Measurements from ENCODE around the gene FRY.

The FRY gene

GRCh38 chr13:32310134-32310706 lies 278.6 kb downstream of the FRY start (continued):
- TF ChIP-seq TSHZ2 (CRISPR knock-in tag; IDR thresholded peaks at IDR 0.05) = no peak
- no peak for TF ChIP-seq ZFP3 (CRISPR knock-in tag; IDR thresholded peaks at IDR 0.05)

DNA sequence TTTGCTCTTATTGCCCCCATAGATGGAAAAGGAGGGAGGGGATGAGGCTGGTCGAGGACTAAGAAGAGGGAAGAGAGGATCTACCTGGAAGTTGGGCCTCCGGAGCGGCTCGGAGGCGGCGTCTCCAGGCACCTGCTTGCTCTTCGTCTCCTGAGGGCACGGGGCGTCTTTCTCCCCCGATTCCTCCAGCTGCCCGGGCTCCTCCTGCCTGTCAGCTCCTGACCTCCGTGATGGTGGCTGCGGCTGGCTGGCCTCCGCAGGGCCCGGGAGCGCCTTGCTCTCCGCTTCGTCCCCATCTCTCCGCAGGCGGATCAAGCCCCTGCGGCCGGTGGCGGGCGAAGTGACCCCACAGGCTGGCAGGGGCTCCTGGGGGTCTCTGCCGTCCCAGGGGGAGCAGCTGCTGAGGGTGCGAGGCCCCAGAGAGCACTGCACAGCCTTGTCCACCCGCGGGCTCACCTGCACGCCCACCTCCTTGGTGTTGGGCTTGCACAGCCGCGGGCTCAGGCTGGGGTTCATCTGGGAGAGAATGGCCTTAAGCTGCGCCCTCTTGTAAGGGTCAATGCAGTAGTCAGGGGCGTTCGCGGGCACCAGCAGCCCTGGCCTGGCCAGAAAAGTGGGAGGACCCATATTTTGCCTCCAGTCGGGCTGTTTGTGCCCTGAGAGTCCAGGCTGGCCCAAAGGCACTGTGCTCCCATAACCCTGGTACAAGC lies 279.8 kb downstream of the FRY start:
- TF ChIP-seq CREB5 (CRISPR knock-in tag; IDR thresholded peaks at IDR 0.05; ENCODE audit: low read depth) = no peak
- TF ChIP-seq PATZ1 (CRISPR knock-in tag; IDR thresholded peaks at IDR 0.05; ENCODE audit: borderline replicate concordance) = no peak
- no peak for TF ChIP-seq ZNF70 (CRISPR knock-in tag; IDR thresholded peaks at IDR 0.05)
- no peak for TF ChIP-seq ESRRG (CRISPR knock-in tag; IDR thresholded peaks at IDR 0.05)
- TF ChIP-seq GLIS3 (CRISPR knock-in tag; IDR thresholded peaks at IDR 0.05) = no peak
- TF ChIP-seq ZNF8 (CRISPR knock-in tag; IDR thresholded peaks at IDR 0.05) = no peak
- no peak for TF ChIP-seq ARNTL (CRISPR knock-in tag; IDR thresholded peaks at IDR 0.05; ENCODE audit: borderline replicate concordance, low read depth)
- no peak for TF ChIP-seq PPARA (CRISPR knock-in tag; IDR thresholded peaks at IDR 0.05; ENCODE audit: borderline replicate concordance)
- TF ChIP-seq CSDC2 (CRISPR knock-in tag; IDR thresholded peaks at IDR 0.05) = no peak
- TF ChIP-seq ZC3H10 (CRISPR knock-in tag; IDR thresholded peaks at IDR 0.05) = no peak
- TF ChIP-seq CSRNP3 (CRISPR knock-in tag; IDR thresholded peaks at IDR 0.05) = no peak
- TF ChIP-seq POU6F1 (CRISPR knock-in tag; IDR thresholded peaks at IDR 0.05; ENCODE audit: borderline replicate concordance, low read depth) = no peak
- no peak for TF ChIP-seq ZFP30 (CRISPR knock-in tag; IDR thresholded peaks at IDR 0.05)
- TF ChIP-seq OSR1 (CRISPR knock-in tag; IDR thresholded peaks at IDR 0.05) = no peak
- no peak for TF ChIP-seq ISL1 (CRISPR knock-in tag; IDR thresholded peaks at IDR 0.05)
- TF ChIP-seq BACH2 (CRISPR knock-in tag; IDR thresholded peaks at IDR 0.05; ENCODE audit: borderline replicate concordance) = no peak
- no peak for TF ChIP-seq TSHZ2 (CRISPR knock-in tag; IDR thresholded peaks at IDR 0.05)
- TF ChIP-seq TOX (CRISPR knock-in tag; IDR thresholded peaks at IDR 0.05; ENCODE audit: borderline replicate concordance) = no peak
- no peak for TF ChIP-seq RARB (CRISPR knock-in tag; IDR thresholded peaks at IDR 0.05)
- TF ChIP-seq ZNF565 (CRISPR knock-in tag; conservative IDR thresholded peaks at IDR 0.05; ENCODE audit: low read depth) = no peak
- no peak for ATAC-seq

Measured in SK-N-SH treated with all-trans-retinoic acid at 6 μM for 48 hours (cell line).